IMR-90 (cell line): Measurements from ENCODE around the gene HEBP1. TPM values are rescaled to one million over a fixed set of nuclear protein-coding genes. Genes with fewer than 3 reads are reported as not detected.
A peak's percentile ranks its signal among the peaks of the same experiment; 100 is the strongest.

ENCODE experiments used
- ATAC-seq: fragments of 200-7000 bp; cut with Tn5 transposase; 2 replicates; pipeline ENCODE4 v1.9.1; 2020; ENCODE audit warnings: low read depth, mild to moderate bottlenecking, moderate library complexity
- BruUV-seq: library from RNA; stranded (reverse); fragments of 400-500 nt; replicated peaks from 2 replicates; lab custom pipeline; 2021; lab: Mats Ljungman, UMichigan
- CTCF ChIA-PET: fragments of 300-600 bp; formaldehyde crosslinking; extraction: SDS; loops from one replicate; lab custom pipeline; 2021; ENCODE audit warnings: antibody characterized with exemption; lab: Yijun Ruan, JAX
- POLR2A ChIA-PET: fragments of 300-600 bp; sonication (Branson Sonifier 250); formaldehyde crosslinking; loops from one replicate; lab custom pipeline; 2022; ENCODE audit warnings: antibody characterized with exemption; ENCODE audit not compliant: unreplicated experiment; lab: Charles Lee
- DNase-seq: peaks from one replicate; pipeline ENCODE4 v3.0.0; 2013
- H2AFZ ChIP-seq: replicated peaks from 2 replicates; pipeline ENCODE3; 2013; ENCODE audit warnings: low read length, mild to moderate bottlenecking; ENCODE audit not compliant: poor library complexity
- H2AK5ac ChIP-seq: 2 replicates; pipeline ENCODE4 v1.6.1; 2013; ENCODE audit warnings: low read depth, low read length, inconsistent platforms
- H2AK9ac ChIP-seq: replicated peaks from 2 replicates; pipeline ENCODE3; 2013; ENCODE audit warnings: mild to moderate bottlenecking, low read depth, low read length, moderate library complexity; ENCODE audit not compliant: poor library complexity
- H2BK120ac ChIP-seq: 2 replicates; pipeline ENCODE4 v1.6.1; 2013; ENCODE audit warnings: low read depth, low read length, inconsistent platforms
- H2BK15ac ChIP-seq: 3 replicates; pipeline ENCODE4 v1.6.1; 2013; ENCODE audit warnings: low read depth, low read length, inconsistent platforms
- H2BK20ac ChIP-seq: 2 replicates; pipeline ENCODE4 v1.6.1; 2013; ENCODE audit warnings: low read depth, mild to moderate bottlenecking, inconsistent platforms, low read length, moderate library complexity
- H2BK5ac ChIP-seq: 2 replicates; pipeline ENCODE4 v1.6.1; 2013; ENCODE audit warnings: mild to moderate bottlenecking, low read depth, low read length, inconsistent platforms; ENCODE audit not compliant: poor library complexity, severe bottlenecking
- H3K14ac ChIP-seq: replicated peaks from 2 replicates; pipeline ENCODE4 v1.6.1; 2013; ENCODE audit warnings: low read depth, low read length, inconsistent platforms
- H3K18ac ChIP-seq: 2 replicates; pipeline ENCODE4 v1.6.1; 2013; ENCODE audit warnings: low read depth, low read length, control low read depth
- H3K23ac ChIP-seq: 2 replicates; pipeline ENCODE4 v1.6.1; 2013; ENCODE audit warnings: low read depth, low read length, inconsistent platforms
- H3K27ac ChIP-seq: 2 replicates; pipeline ENCODE4 v1.5.1; 2013; ENCODE audit warnings: mild to moderate bottlenecking, control low read depth, low read length; ENCODE audit not compliant: insufficient read depth
- H3K27me3 ChIP-seq: 2 replicates; pipeline ENCODE4 v1.6.1; 2013; ENCODE audit warnings: low read length; ENCODE audit not compliant: control insufficient read depth, insufficient read depth
- H3K36me3 ChIP-seq: 2 replicates; pipeline ENCODE4 v1.6.1; 2013; ENCODE audit warnings: low read length, mixed read lengths; ENCODE audit not compliant: control insufficient read depth, insufficient read depth
- H3K4ac ChIP-seq: 2 replicates; pipeline ENCODE4 v1.6.1; 2013; ENCODE audit warnings: low read depth, low read length, inconsistent platforms
- H3K4me1 ChIP-seq: 2 replicates; pipeline ENCODE4 v1.6.1; 2013; ENCODE audit warnings: low read length, mixed read lengths; ENCODE audit not compliant: control insufficient read depth, insufficient read depth
- H3K4me2 ChIP-seq: 2 replicates; pipeline ENCODE4 v1.6.1; 2013; ENCODE audit warnings: low read depth, mild to moderate bottlenecking, control low read depth, low read length, moderate library complexity
- H3K4me3 ChIP-seq: 2 replicates; pipeline ENCODE4 v1.5.1; 2013; ENCODE audit warnings: low read depth, mild to moderate bottlenecking, control low read depth, low read length, moderate library complexity; ENCODE audit not compliant: insufficient read depth
- H3K56ac ChIP-seq: 2 replicates; pipeline ENCODE4 v1.6.1; 2013; ENCODE audit warnings: low read length, inconsistent platforms; ENCODE audit not compliant: insufficient read depth; ENCODE audit errors: extremely low read depth
- H3K79me1 ChIP-seq, 2 experiments: 2 replicates each; pipeline ENCODE4 v1.6.1; 2013; ENCODE audit warnings: low read length in 2 of 2, inconsistent platforms in 1 of 2, low read depth in 1 of 2
- H3K9ac ChIP-seq: 2 replicates; pipeline ENCODE4 v1.6.1; 2013; ENCODE audit warnings: low read depth, low read length, control low read depth
- H3K9me1 ChIP-seq: 2 replicates; pipeline ENCODE4 v1.6.1; 2013; ENCODE audit warnings: low read length, inconsistent platforms; ENCODE audit not compliant: insufficient read depth
- H3K9me3 ChIP-seq: 2 replicates; pipeline ENCODE4 v1.6.1; 2013; ENCODE audit warnings: low read length; ENCODE audit not compliant: control insufficient read depth, insufficient read depth
- H4K20me1 ChIP-seq: 2 replicates; pipeline ENCODE4 v1.6.1; 2013; ENCODE audit warnings: low read length, inconsistent platforms; ENCODE audit not compliant: insufficient read depth
- H4K5ac ChIP-seq: 2 replicates; pipeline ENCODE4 v1.6.1; 2013; ENCODE audit warnings: mild to moderate bottlenecking, low read depth, low read length, control low read depth
- H4K8ac ChIP-seq, 2 experiments: 2 replicates each; pipeline ENCODE4 v1.6.1; 2013; ENCODE audit warnings: low read depth in 2 of 2, low read length in 2 of 2, control low read depth in 1 of 2, inconsistent platforms in 1 of 2
- H4K91ac ChIP-seq: 2 replicates; pipeline ENCODE4 v1.6.1; 2013; ENCODE audit warnings: low read depth, low read length, inconsistent platforms; ENCODE audit not compliant: insufficient read depth
- BHLHE40 ChIP-seq: fragments of 150-350 bp; IDR thresholded peaks from 2 replicates; pipeline ENCODE4 v1.6.1; 2016; ENCODE audit warnings: mild to moderate bottlenecking, low read depth, low read length
- CEBPB ChIP-seq: IDR thresholded peaks from 2 replicates; pipeline ENCODE4 v1.6.1; 2012; ENCODE audit warnings: low read depth, low read length, improper control_type of control experiment
- CHD1 ChIP-seq: IDR thresholded peaks from 2 replicates; pipeline ENCODE4 v1.6.1; 2012; ENCODE audit warnings: low read depth, low read length, improper control_type of control experiment
- FOS ChIP-seq: fragments of 150-350 bp; IDR thresholded peaks from 2 replicates; pipeline ENCODE4 v1.6.1; 2016; ENCODE audit warnings: low read depth, low read length
- MAFK ChIP-seq: IDR thresholded peaks from 2 replicates; pipeline ENCODE4 v1.6.1; 2012; ENCODE audit warnings: low read depth, low read length, improper control_type of control experiment
- MAZ ChIP-seq: IDR thresholded peaks from 2 replicates; pipeline ENCODE4 v1.6.1; 2012; ENCODE audit warnings: low read depth, mild to moderate bottlenecking, low read length, improper control_type of control experiment, moderate library complexity, borderline replicate concordance
- MXI1 ChIP-seq: IDR thresholded peaks from 2 replicates; pipeline ENCODE4 v1.6.1; 2012; ENCODE audit warnings: low read depth, mild to moderate bottlenecking, low read length, moderate library complexity, borderline replicate concordance
- NFE2L2 ChIP-seq: fragments of 150-350 bp; IDR thresholded peaks from 2 replicates; pipeline ENCODE4 v1.6.1; 2016; ENCODE audit warnings: low read depth, mild to moderate bottlenecking, low read length
- POLR2A ChIP-seq: IDR thresholded peaks from 2 replicates; pipeline ENCODE4 v1.6.1; 2012; ENCODE audit warnings: mild to moderate bottlenecking, low read depth, low read length
- RAD21 ChIP-seq: IDR thresholded peaks from 2 replicates; pipeline ENCODE4 v1.6.1; 2012; ENCODE audit warnings: low read length, improper control_type of control experiment
- RCOR1 ChIP-seq: IDR thresholded peaks from 2 replicates; pipeline ENCODE4 v1.6.1; 2012; ENCODE audit warnings: mild to moderate bottlenecking, low read length, improper control_type of control experiment; ENCODE audit not compliant: insufficient replicate concordance
- RFX5 ChIP-seq: IDR thresholded peaks from 2 replicates; pipeline ENCODE4 v1.8.0; 2012; ENCODE audit warnings: low read depth, mild to moderate bottlenecking, low read length, moderate library complexity
- SMC3 ChIP-seq: fragments of 150-350 bp; IDR thresholded peaks from 2 replicates; pipeline ENCODE4 v1.6.1; 2016; ENCODE audit warnings: low read depth, mild to moderate bottlenecking, antibody characterized with exemption, low read length, moderate library complexity
- WGBS, 2 experiments: methylation state at CpG; one replicate each; pipeline versions ENCODE4 v1.1.5 to v1.1.7; 2013; ENCODE audit warnings: missing lambda C conversion rate in 2 of 2; ENCODE audit not compliant: insufficient read length in 1 of 2; ENCODE audit errors: extremely low coverage in 2 of 2; 5-methylcytosine and 5-hydroxymethylcytosine counted together
- dilution Hi-C: fragments of 300-500 bp; cut with HindIII; formaldehyde crosslinking; loops from one replicate; pipeline ENCODE4 v1.14.3; 2018; ENCODE audit warnings: low sequenced_read_pairs; ENCODE audit not compliant: unreplicated experiment
- in situ Hi-C: fragments of 300-500 bp; cut with MboI; formaldehyde crosslinking; loops from 3 replicates; pipeline ENCODE4 v1.14.3; 2019; ENCODE audit warnings: low sequenced_read_pairs, inconsistent platforms, mixed read lengths
- intact Hi-C: fragments of 100-400 bp; cut with micrococcal nuclease; formaldehyde crosslinking; loops from 2 replicates; pipeline ENCODE4 v1.10.0; 2022
- polyA plus RNA-seq, 3 experiments: library from polyadenylated mRNA; depleted of rRNA; stranded (reverse); fragments of >200 nt; gene quantifications; 2 replicates each; pipeline ENCODE4 v1.2.3, GENCODE V29; 2012; ENCODE audit warnings: low replicate concordance in 1 of 3
- total RNA-seq: library from RNA; depleted of rRNA; stranded (reverse); fragments of >200 nt; gene quantifications from 2 replicates; pipeline ENCODE4 v1.2.3, GENCODE V29; 2012
- TF ChIP-seq, protein P1 (sequence below): conservative IDR thresholded peaks from 2 replicates; pipeline ENCODE4 v1.5.1; 2012; ENCODE audit warnings: mild to moderate bottlenecking, low read depth, low read length, improper control_type of control experiment
- TF ChIP-seq, protein P2 (sequence below): fragments of 150-350 bp; IDR thresholded peaks from 2 replicates; pipeline ENCODE4 v1.6.1; 2016; ENCODE audit warnings: low read depth, mild to moderate bottlenecking, low read length, moderate library complexity, borderline replicate concordance
- TF ChIP-seq, protein P3 (sequence below): fragments of 150-350 bp; IDR thresholded peaks from 2 replicates; pipeline ENCODE4 v1.6.1; 2017; ENCODE audit warnings: mild to moderate bottlenecking, antibody characterized with exemption, low read length, low read depth

The HEBP1 gene
- total and polyA plus RNA-seq, 2 of the 4 experiments (the other 2 are of a cell fraction) = 18.8 to 49.2 TPM

DNA sequence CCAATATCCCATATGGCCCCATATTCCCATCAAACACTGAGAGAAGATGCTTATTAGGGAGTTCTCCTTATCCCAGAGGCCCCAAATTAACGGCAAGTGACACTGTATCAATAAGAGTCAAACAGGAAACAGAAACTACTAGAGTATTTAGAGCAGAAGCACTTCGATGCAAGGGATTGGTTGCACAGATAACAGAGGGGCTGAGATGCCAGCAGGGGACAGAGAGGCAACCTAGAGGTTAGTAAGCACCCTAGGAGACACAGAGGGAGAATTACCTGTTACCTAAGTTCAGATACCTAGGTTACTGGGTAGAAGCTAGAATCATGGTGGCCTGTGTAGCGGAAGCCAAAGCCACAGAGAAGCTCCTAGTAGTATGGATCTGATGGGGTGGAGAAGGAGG, 2.9 kb downstream of the HEBP1 start:
- no peak overlapping the region for H3K18ac ChIP-seq
- H3K4me1 ChIP-seq = peaks cover 21% of the 10 kb centered on the region
- 0 out of 2 replicates have a peak, but pooled peaks cover 2% of the 10 kb centered on the region for H3K36me3 ChIP-seq
- dilution Hi-C loops (no loop called here), intact Hi-C loops (loop anchor here (10.0 kb wide), 1 partner anchor 1168 kb away; no protein-coding TSS in a partner anchor), in situ Hi-C loops (no loop called here)
- H4K5ac ChIP-seq = no peak overlapping the region
- no peaks in the 10 kb centered on the region for H3K9me3 ChIP-seq
- H3K9ac ChIP-seq = no peak overlapping the region
- no peak overlapping the region for H4K91ac ChIP-seq
- BruUV-seq = no TSS peak
- 0 out of 2 replicates have a peak overlapping the region, but pooled peaks have one; percentile 36 for H3K14ac ChIP-seq
- peak overlapping the region; percentile 63 for H3K4me2 ChIP-seq
- DNase-seq (no peak), ATAC-seq (no peak)
- 80% methylated on average over 1 of the region's 3 CpGs; no CpG with 5 or more reads in 1 of the 2 experiments for WGBS, 2 experiments
- no peak overlapping the region for H2BK120ac ChIP-seq
- H3K27ac ChIP-seq = no peak overlapping the region
- H3K9me1 ChIP-seq = peaks cover 9% of the 10 kb centered on the region
- H2AFZ ChIP-seq = no peak overlapping the region
- H3K56ac ChIP-seq = no peak overlapping the region
- no peak overlapping the region for H2BK5ac ChIP-seq
- H2AK5ac ChIP-seq = no peak overlapping the region
- no peak overlapping the region for H3K4me3 ChIP-seq
- 0 out of 3 replicates have a peak overlapping the region, but pooled peaks have one; percentile 18 for H2BK15ac ChIP-seq
- H3K23ac ChIP-seq = peak overlapping the region; percentile 62; the same call in 1 of the 2 replicates
- no peak overlapping the region for H4K8ac ChIP-seq
- TF ChIP-seq MAFK (no peak), NFE2L2 (no peak), FOS (no peak), MXI1 (no peak), SMC3 (no peak), MAZ (no peak), BHLHE40 (no peak), POLR2A (no peak), CEBPB (no peak), RFX5 (no peak), RAD21 (no peak), CHD1 (no peak), RCOR1 (no peak)
- TF ChIP-seq, protein P1, sequence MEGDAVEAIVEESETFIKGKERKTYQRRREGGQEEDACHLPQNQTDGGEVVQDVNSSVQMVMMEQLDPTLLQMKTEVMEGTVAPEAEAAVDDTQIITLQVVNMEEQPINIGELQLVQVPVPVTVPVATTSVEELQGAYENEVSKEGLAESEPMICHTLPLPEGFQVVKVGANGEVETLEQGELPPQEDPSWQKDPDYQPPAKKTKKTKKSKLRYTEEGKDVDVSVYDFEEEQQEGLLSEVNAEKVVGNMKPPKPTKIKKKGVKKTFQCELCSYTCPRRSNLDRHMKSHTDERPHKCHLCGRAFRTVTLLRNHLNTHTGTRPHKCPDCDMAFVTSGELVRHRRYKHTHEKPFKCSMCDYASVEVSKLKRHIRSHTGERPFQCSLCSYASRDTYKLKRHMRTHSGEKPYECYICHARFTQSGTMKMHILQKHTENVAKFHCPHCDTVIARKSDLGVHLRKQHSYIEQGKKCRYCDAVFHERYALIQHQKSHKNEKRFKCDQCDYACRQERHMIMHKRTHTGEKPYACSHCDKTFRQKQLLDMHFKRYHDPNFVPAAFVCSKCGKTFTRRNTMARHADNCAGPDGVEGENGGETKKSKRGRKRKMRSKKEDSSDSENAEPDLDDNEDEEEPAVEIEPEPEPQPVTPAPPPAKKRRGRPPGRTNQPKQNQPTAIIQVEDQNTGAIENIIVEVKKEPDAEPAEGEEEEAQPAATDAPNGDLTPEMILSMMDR = no peak
- TF ChIP-seq, protein P2, sequence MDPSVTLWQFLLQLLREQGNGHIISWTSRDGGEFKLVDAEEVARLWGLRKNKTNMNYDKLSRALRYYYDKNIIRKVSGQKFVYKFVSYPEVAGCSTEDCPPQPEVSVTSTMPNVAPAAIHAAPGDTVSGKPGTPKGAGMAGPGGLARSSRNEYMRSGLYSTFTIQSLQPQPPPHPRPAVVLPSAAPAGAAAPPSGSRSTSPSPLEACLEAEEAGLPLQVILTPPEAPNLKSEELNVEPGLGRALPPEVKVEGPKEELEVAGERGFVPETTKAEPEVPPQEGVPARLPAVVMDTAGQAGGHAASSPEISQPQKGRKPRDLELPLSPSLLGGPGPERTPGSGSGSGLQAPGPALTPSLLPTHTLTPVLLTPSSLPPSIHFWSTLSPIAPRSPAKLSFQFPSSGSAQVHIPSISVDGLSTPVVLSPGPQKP = no peak
- TF ChIP-seq, protein P3, sequence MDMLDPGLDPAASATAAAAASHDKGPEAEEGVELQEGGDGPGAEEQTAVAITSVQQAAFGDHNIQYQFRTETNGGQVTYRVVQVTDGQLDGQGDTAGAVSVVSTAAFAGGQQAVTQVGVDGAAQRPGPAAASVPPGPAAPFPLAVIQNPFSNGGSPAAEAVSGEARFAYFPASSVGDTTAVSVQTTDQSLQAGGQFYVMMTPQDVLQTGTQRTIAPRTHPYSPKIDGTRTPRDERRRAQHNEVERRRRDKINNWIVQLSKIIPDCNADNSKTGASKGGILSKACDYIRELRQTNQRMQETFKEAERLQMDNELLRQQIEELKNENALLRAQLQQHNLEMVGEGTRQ = no peak
- peaks cover 13% of the 10 kb centered on the region for H4K20me1 ChIP-seq
- H2AK9ac ChIP-seq = no peak overlapping the region
- H3K4ac ChIP-seq = peak overlapping the region; percentile 11; the same call in 1 of the 2 replicates
- peaks cover 52 to 70% of the 10 kb centered on the region in 2 experiments for H3K79me1 ChIP-seq
- H3K27me3 ChIP-seq = no peaks in the 10 kb centered on the region
- ChIA-PET CTCF (no interaction called here), POLR2A (interaction anchor here (0.7 kb wide), 1 partner anchor 198 kb away, joined by 6 read pairs; no protein-coding TSS in a partner anchor)
- no peak overlapping the region for H2BK20ac ChIP-seq
